ENCODE results near the gene SLC1A2. TPM values are rescaled to one million over a fixed set of nuclear protein-coding genes. Genes with fewer than 3 reads are reported as not detected.

Gene SLC1A2
- total and polyA plus RNA-seq, 2 of the 4 experiments (the other 2 are of a cell fraction): 0.15 to 0.54 TPM

DNA sequence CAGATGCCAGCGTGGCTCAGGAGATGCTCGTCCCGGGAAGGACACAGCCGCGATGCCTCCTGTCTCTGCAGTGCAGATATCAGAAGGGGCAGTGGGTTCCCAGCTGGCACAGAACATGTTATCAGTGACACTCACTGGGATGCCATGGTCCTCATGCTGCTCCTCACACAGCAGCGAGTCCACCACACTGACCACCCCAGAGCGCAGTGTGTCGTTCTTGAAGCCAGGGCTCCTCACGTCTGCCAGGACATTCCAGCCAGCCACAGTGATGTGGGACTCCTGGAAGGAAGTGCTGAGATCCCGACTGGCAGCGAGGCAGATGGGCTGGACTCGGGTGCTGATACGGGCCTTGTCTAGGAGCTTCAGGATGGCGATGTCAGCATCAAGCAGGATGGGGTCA, 13.1 kb upstream of the SLC1A2 start:
- peak overlapping the region; percentile 14 for H2AFZ ChIP-seq (replicated peaks; ENCODE audit: low read length, poor library complexity)
- H2BK120ac ChIP-seq (ENCODE audit: low read depth, low read length): no peak overlapping the region
- TF ChIP-seq POLR2A (IDR thresholded peaks at IDR 0.05; ENCODE audit: low read depth, low read length) (no peak), CEBPB (IDR thresholded peaks at IDR 0.05; ENCODE audit: low read depth, low read length) (no peak), RCOR1 (IDR thresholded peaks at IDR 0.05; ENCODE audit: insufficient replicate concordance, low read length) (no peak), RAD21 (IDR thresholded peaks at IDR 0.05; ENCODE audit: low read length) (no peak), BHLHE40 (IDR thresholded peaks at IDR 0.05; ENCODE audit: low read depth, low read length) (no peak), FOS (IDR thresholded peaks at IDR 0.05; ENCODE audit: low read depth, low read length) (no peak), MAFK (IDR thresholded peaks at IDR 0.05; ENCODE audit: low read depth, low read length) (no peak), CHD1 (IDR thresholded peaks at IDR 0.05; ENCODE audit: low read depth, low read length) (no peak), RFX5 (IDR thresholded peaks at IDR 0.05; ENCODE audit: low read depth, low read length) (no peak), SMC3 (IDR thresholded peaks at IDR 0.05; ENCODE audit: low read depth, low read length) (no peak)
- TF ChIP-seq, protein P1, sequence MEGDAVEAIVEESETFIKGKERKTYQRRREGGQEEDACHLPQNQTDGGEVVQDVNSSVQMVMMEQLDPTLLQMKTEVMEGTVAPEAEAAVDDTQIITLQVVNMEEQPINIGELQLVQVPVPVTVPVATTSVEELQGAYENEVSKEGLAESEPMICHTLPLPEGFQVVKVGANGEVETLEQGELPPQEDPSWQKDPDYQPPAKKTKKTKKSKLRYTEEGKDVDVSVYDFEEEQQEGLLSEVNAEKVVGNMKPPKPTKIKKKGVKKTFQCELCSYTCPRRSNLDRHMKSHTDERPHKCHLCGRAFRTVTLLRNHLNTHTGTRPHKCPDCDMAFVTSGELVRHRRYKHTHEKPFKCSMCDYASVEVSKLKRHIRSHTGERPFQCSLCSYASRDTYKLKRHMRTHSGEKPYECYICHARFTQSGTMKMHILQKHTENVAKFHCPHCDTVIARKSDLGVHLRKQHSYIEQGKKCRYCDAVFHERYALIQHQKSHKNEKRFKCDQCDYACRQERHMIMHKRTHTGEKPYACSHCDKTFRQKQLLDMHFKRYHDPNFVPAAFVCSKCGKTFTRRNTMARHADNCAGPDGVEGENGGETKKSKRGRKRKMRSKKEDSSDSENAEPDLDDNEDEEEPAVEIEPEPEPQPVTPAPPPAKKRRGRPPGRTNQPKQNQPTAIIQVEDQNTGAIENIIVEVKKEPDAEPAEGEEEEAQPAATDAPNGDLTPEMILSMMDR (conservative IDR thresholded peaks at IDR 0.05; ENCODE audit: low read depth, low read length): no peak
- ATAC-seq (ENCODE audit: low read depth) (no peak), DNase-seq (no peak)
- H2AK9ac ChIP-seq (replicated peaks; ENCODE audit: low read depth, low read length, poor library complexity): no peak overlapping the region
- H3K79me1 ChIP-seq (ENCODE audit: low read depth in 1 of 2, low read length in 2 of 2): peaks cover 0 to 7% of the 10 kb centered on the region in 2 experiments; a peak in 1 of 4 replicates
- WGBS, 2 experiments (ENCODE audit: extremely low coverage in 2 of 2, insufficient read length in 1 of 2): 95% methylated on average over 5 of the region's 14 CpGs; no CpG with 5 or more reads in 1 of the 2 experiments
- H3K9me1 ChIP-seq (ENCODE audit: insufficient read depth, low read length): peaks cover 9% of the 10 kb centered on the region; the same call in 1 of the 2 replicates
- no TSS peak for BruUV-seq (replicated peaks)
- no peak overlapping the region for H4K8ac ChIP-seq (ENCODE audit: low read depth in 2 of 2, low read length in 2 of 2)
- no peak overlapping the region for H2BK20ac ChIP-seq (ENCODE audit: low read depth, low read length)
- H2BK15ac ChIP-seq (ENCODE audit: low read depth, low read length): no peak overlapping the region
- no peak overlapping the region for H3K4me2 ChIP-seq (ENCODE audit: low read depth, low read length)
- no peak overlapping the region for H3K23ac ChIP-seq (ENCODE audit: low read depth, low read length)
- ChIA-PET POLR2A (ENCODE audit: unreplicated experiment) (no interaction called here), CTCF (no interaction called here)
- no peaks in the 10 kb centered on the region for H3K9me3 ChIP-seq (ENCODE audit: control insufficient read depth, insufficient read depth, low read length)
- no peak overlapping the region for H3K18ac ChIP-seq (ENCODE audit: low read depth, low read length)
- no peak overlapping the region for H3K4me3 ChIP-seq (ENCODE audit: insufficient read depth, low read depth, low read length)
- no peaks in the 10 kb centered on the region for H4K20me1 ChIP-seq (ENCODE audit: insufficient read depth, low read length)
- in situ Hi-C loops (cut with MboI; ENCODE audit: low sequenced_read_pairs) (no loop called here), intact Hi-C loops (cut with micrococcal nuclease) (no loop called here), dilution Hi-C loops (cut with HindIII; ENCODE audit: low sequenced_read_pairs, unreplicated experiment) (no loop called here)
- H3K56ac ChIP-seq (ENCODE audit: extremely low read depth, insufficient read depth, low read length): no peak overlapping the region
- H3K27me3 ChIP-seq (ENCODE audit: control insufficient read depth, insufficient read depth, low read length): no peaks in the 10 kb centered on the region
- no peak overlapping the region for H3K27ac ChIP-seq (ENCODE audit: insufficient read depth, low read length)
- H4K91ac ChIP-seq (ENCODE audit: insufficient read depth, low read depth, low read length): no peak overlapping the region
- H3K4me1 ChIP-seq (ENCODE audit: control insufficient read depth, insufficient read depth, low read length): no peaks in the 10 kb centered on the region
- H2BK5ac ChIP-seq (ENCODE audit: low read depth, low read length, poor library complexity, severe bottlenecking): no peak overlapping the region
- H3K14ac ChIP-seq (replicated peaks; ENCODE audit: low read depth, low read length): no peak overlapping the region
- H4K5ac ChIP-seq (ENCODE audit: low read depth, low read length): no peak overlapping the region
- H2AK5ac ChIP-seq (ENCODE audit: low read depth, low read length): no peak overlapping the region
- H3K36me3 ChIP-seq (ENCODE audit: control insufficient read depth, insufficient read depth, low read length): peaks cover 46% of the 10 kb centered on the region
- no peak overlapping the region for H3K4ac ChIP-seq (ENCODE audit: low read depth, low read length)
- no peak overlapping the region for H3K9ac ChIP-seq (ENCODE audit: low read depth, low read length)

All from IMR-90 (cell line).